B cell (primary cell): ENCODE measurements around the gene FEZF2.

Experiments used
- CTCF ChIP-seq: fragments of 200-600 bp; IDR thresholded peaks from one replicate; pipeline ENCODE4 v1.8.0; 2022; ENCODE audit warnings: antibody characterized with exemption, mild to moderate bottlenecking
- EZH2 ChIP-seq: IDR thresholded peaks from 2 replicates; pipeline ENCODE4 v1.6.1; 2012; ENCODE audit warnings: borderline replicate concordance, low read depth, mild to moderate bottlenecking, moderate library complexity, low read length; ENCODE audit not compliant: insufficient read depth, poor library complexity, severe bottlenecking

- TF ChIP-seq CTCF (no peak), EZH2 (no peak)
Observed at GRCh38 chr3:62363275-62363674, 10.1 kb downstream of the FEZF2 start.
